HEK293 (cell line): ENCODE results near the gene LMNA.

ENCODE experiments used
- OSR2 ChIP-seq: fragments of 450-650 bp; formaldehyde crosslinking; IDR thresholded peaks from 2 replicates; pipeline ENCODE4 v1.5.1; 2016; ENCODE audit warnings: missing biosample characterization, missing genetic modification characterization
- ZBTB11 ChIP-seq: fragments of 450-650 bp; formaldehyde crosslinking; conservative IDR thresholded peaks from 2 replicates; pipeline ENCODE4 v1.5.1; 2016; ENCODE audit warnings: low read depth, missing biosample characterization, missing genetic modification characterization
- ZNF324 ChIP-seq: fragments of 450-650 bp; formaldehyde crosslinking; IDR thresholded peaks from 2 replicates; pipeline ENCODE4 v1.5.1; 2016; ENCODE audit warnings: missing biosample characterization, missing genetic modification characterization
- ZNF518A ChIP-seq: fragments of 450-650 bp; formaldehyde crosslinking; conservative IDR thresholded peaks from 2 replicates; pipeline ENCODE4 v1.5.1; 2016; ENCODE audit warnings: low read depth, missing biosample characterization, missing genetic modification characterization

- TF ChIP-seq ZNF518A (no peak), ZBTB11 (tag by site-specific recombination) (no peak), ZNF324 (tag by site-specific recombination) (no peak), OSR2 (no peak)
Measured at GRCh38 chr1:156096640-156097391, 17.7 kb upstream of the LMNA start.
